Measurements from ENCODE around the gene TLX2.

TLX2 gene

DNA sequence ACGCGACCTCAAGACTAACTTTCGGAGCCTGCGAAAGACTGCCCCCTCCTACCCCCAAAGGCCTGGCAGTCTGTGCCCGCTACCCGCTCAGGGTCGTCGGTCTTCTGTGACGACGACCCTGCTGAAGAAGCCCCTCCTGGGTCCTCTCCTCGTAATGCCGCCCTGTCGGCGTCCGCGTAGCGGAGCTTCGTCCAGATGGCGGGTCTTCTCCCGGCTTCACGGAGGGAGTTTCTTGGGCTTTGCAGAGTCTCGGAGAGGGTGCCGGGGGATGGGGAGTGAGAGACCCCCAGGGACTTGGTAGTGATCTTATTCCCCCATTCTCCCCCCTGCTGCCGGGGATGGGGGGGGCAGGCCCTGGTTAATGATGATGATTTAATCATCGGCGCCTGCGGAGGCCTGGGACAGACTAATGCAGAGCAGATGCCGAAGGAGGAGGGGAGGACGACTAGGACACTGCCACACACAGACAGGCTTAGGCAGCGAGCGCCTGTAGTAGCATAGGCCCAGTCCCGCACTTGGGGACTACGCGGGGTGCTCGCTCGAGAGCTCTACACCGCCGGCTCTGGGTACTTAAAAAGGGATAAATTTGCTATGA lies 6.2 kb upstream of the TLX2 start:
- peaks cover 11% of the 10 kb centered on the region for H3K79me2 ChIP-seq (ENCODE audit: low read length)
- H3K27ac ChIP-seq (ENCODE audit: low read length), result peak overlapping the region; percentile 93
- H4K20me1 ChIP-seq (ENCODE audit: insufficient read depth, low read length), result no peaks in the 10 kb centered on the region
- no peaks in the 10 kb centered on the region for H3K27me3 ChIP-seq (ENCODE audit: low read depth, low read length)
- H3K4me2 ChIP-seq (ENCODE audit: low read length), result peak overlapping the region; percentile 88
- TF ChIP-seq, protein P1, sequence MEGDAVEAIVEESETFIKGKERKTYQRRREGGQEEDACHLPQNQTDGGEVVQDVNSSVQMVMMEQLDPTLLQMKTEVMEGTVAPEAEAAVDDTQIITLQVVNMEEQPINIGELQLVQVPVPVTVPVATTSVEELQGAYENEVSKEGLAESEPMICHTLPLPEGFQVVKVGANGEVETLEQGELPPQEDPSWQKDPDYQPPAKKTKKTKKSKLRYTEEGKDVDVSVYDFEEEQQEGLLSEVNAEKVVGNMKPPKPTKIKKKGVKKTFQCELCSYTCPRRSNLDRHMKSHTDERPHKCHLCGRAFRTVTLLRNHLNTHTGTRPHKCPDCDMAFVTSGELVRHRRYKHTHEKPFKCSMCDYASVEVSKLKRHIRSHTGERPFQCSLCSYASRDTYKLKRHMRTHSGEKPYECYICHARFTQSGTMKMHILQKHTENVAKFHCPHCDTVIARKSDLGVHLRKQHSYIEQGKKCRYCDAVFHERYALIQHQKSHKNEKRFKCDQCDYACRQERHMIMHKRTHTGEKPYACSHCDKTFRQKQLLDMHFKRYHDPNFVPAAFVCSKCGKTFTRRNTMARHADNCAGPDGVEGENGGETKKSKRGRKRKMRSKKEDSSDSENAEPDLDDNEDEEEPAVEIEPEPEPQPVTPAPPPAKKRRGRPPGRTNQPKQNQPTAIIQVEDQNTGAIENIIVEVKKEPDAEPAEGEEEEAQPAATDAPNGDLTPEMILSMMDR (IDR thresholded peaks at IDR 0.05; ENCODE audit: low read depth, low read length), result no peak
- no peak for TF ChIP-seq EZH2phosphoT487 (IDR thresholded peaks at IDR 0.05; ENCODE audit: low read depth)
- peak overlapping the region; percentile 24; the same call in 1 of the 2 replicates for H2AFZ ChIP-seq (ENCODE audit: low read depth, low read length)
- peak overlapping the region; percentile 82 for H3K4me3 ChIP-seq (ENCODE audit: low read length)
- peak overlapping the region; percentile 91 for H3K9ac ChIP-seq (ENCODE audit: low read length)
- peaks cover 13% of the 10 kb centered on the region for H3K36me3 ChIP-seq (replicated peaks; ENCODE audit: low read depth, low read length)
- no peaks in the 10 kb centered on the region for H3K9me3 ChIP-seq (ENCODE audit: insufficient read depth, low read length)
- peaks cover 32% of the 10 kb centered on the region for H3K4me1 ChIP-seq (ENCODE audit: low read length)

DNA sequence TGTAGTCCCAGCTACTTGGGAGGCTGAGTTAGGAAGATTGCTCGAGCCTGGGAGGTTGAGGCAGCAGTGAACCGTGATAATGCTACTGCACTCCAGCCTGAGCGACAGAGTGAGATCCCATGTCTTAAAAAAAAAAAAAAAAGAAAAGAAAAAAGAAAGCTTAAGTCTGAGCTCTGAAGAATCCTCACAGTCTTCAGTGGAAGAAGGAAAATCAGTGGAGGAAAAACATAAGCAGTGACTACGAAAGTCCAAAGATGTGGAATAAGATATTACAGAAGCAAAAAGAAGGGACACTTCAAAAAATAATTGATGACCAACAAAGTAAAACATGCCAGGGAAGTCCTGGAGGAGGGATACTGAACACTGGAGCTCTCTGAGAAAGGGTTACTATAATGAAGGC lies 4.0 kb upstream of the TLX2 start:
- Histone ChIP-seq H4K20me1 (ENCODE audit: insufficient read depth, low read length) (no peaks in the 10 kb centered on the region), H3K9ac (ENCODE audit: low read length) (no peak overlapping the region), H3K4me3 (ENCODE audit: low read length) (no peak overlapping the region), H3K9me3 (ENCODE audit: insufficient read depth, low read length) (no peaks in the 10 kb centered on the region), H3K27me3 (ENCODE audit: low read depth, low read length) (no peaks in the 10 kb centered on the region), H2AFZ (ENCODE audit: low read depth, low read length) (no peak overlapping the region), H3K4me2 (ENCODE audit: low read length) (no peak overlapping the region), H3K36me3 (replicated peaks; ENCODE audit: low read depth, low read length) (peaks cover 8% of the 10 kb centered on the region), H3K79me2 (ENCODE audit: low read length) (peaks cover 11% of the 10 kb centered on the region), H3K4me1 (ENCODE audit: low read length) (peaks cover 26% of the 10 kb centered on the region), H3K27ac (ENCODE audit: low read length) (no peak overlapping the region)
- TF ChIP-seq, protein P1 (IDR thresholded peaks at IDR 0.05; ENCODE audit: low read depth, low read length), result no peak
- TF ChIP-seq EZH2phosphoT487 (IDR thresholded peaks at IDR 0.05; ENCODE audit: low read depth), result no peak

DNA sequence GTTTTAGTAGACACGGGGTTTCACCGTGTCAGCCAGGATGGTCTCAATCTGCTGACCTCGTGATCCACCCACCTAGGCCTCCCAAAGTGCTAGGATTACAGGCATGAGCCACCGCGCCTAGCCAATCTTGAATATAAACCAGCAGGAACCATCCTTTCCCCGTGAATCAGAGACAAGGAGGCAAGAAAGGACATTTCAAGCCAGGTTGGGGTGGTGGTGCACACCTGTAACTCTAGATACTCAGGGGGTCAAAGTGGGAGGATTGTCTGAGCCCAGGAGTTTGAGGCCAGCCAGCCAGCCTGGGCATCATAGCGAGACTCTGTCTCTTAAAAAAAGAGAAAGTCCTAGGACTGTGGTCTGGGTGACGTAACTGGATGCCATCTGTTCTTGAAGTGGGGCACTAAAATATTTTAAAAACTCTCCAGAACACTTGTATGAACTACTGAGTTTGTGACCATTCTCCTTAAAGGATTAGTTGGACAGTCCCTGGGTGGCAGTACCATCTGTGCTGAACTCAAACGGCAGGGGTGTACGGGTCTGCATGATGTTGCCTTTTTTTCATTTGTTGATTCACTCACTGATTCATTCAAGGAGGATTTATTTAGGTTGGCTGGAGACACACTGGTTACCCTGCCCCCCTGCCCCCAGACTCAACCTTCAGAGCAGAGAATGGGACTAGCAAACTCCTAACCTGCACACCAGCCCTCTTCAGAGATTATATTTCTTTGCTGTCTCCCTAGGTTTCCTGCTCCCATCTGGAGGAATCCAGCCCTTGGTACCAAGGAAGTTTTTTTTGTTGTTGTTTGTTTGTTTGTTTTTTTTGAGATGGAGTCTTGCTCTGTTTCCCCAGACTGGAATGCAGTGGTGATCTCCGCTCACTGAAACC lies 2.9 kb upstream of the TLX2 start:
- Histone ChIP-seq H3K4me2 (ENCODE audit: low read length) (no peak overlapping the region), H3K9ac (ENCODE audit: low read length) (no peak overlapping the region), H3K79me2 (ENCODE audit: low read length) (peaks cover 7% of the 10 kb centered on the region), H3K4me1 (ENCODE audit: low read length) (peaks cover 19% of the 10 kb centered on the region), H4K20me1 (ENCODE audit: insufficient read depth, low read length) (no peaks in the 10 kb centered on the region), H3K27me3 (ENCODE audit: low read depth, low read length) (no peaks in the 10 kb centered on the region), H3K36me3 (replicated peaks; ENCODE audit: low read depth, low read length) (no peaks in the 10 kb centered on the region), H3K4me3 (ENCODE audit: low read length) (no peak overlapping the region), H2AFZ (ENCODE audit: low read depth, low read length) (no peak overlapping the region), H3K9me3 (ENCODE audit: insufficient read depth, low read length) (no peaks in the 10 kb centered on the region), H3K27ac (ENCODE audit: low read length) (no peak overlapping the region)
- TF ChIP-seq, protein P1 (IDR thresholded peaks at IDR 0.05; ENCODE audit: low read depth, low read length), result no peak
- TF ChIP-seq EZH2phosphoT487 (IDR thresholded peaks at IDR 0.05; ENCODE audit: low read depth), result no peak
